ENCODE data around the gene ZNF496. TPM values are rescaled to one million over a fixed set of nuclear protein-coding genes. Genes with fewer than 3 reads are reported as not detected.
"Not testable (repeated sequence)": the region's sequence is repeated elsewhere in the genome, so short reads cannot be mapped to it uniquely, and the experiment has no call there.

The ZNF496 gene
- total RNA-seq, 1 experiment from 2014 or later: 42.5 TPM

DNA sequence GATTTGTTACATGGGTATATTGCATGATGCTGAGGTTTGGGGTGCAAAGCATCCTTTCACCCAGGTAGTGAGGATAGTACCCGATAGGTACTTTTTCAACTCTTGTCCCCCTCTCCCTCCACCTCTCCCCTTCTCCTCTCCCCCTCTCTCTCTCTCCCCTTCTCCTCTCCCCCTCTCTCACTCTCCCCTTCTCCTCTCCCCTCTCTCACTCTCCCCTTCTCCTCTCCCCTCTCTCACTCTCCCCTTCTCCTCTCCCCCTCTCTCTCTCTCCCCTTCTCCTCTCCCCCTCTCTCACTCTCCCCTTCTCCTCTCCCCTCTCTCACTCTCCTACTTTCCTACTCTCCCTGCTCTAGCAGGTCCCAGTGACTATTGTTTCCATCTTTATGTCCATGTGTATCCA, 31.3 kb upstream of the ZNF496 start:
- H3K4me3 ChIP-seq, H3K36me3 ChIP-seq, H3K9me3 ChIP-seq, H3K27me3 ChIP-seq, DNase-seq: not testable (repeated sequence)

DNA sequence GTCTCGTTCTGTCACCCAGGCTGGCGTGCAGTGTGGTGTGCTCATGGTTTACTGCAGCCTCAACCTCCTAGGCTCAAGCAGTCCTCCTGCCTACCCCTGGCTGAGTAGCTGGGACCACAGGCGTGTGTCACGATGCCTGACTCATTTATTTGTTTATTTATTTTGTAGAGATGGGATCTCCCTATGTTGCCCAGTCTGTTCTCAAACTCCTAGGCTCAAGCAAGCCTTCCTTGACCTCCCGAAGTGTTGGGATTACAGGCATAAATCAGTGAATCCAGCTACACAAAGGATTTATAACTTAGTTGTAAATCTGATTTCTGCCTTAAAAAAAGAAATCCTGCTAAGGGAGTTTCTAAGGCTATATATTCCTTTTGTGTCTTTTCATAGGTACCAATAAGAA, 30.5 kb upstream of the ZNF496 start:
- peaks cover 6% of the 10 kb centered on the region; the same call in 1 of the 2 replicates for H3K9me3 ChIP-seq

DNA sequence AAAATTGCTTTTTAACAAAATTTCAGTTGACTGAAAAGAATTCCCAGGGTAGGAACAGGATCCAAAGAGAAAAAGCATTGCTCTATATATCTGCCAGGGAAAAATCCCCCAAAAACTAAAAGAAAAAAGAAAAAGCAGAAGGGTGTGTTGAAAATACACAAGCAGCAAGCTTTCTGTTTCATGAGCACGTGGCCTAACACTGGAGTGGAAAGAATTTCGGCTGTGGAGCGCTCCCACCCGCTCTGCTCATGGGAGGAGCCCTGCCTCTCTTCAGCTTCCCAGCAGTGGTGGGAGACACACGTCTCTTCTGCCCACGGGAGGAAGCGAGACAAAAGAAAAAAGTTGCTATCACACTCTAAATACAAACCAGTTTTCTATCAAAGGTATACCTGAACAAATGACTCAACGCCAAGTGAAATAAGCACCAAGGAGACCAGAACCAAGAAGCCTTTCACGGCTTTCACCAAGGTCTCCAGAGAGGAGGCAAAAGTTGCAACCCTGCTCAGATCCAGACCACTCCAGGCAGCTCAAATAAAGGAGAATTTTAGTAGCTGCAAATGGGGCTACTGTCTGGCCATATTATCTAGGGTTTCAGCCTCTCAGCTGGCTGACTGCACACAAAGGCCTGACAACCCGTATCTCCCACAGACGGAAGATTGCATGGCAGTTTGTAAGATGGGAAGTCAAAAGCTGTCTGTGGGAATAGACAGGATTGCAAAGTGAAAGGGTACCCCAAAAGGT, 29.5 kb upstream of the ZNF496 start:
- DNase-seq: no peak
- H3K27me3 ChIP-seq: no peaks in the 10 kb centered on the region

More for the DNA sequence above, 30.5 kb upstream of the ZNF496 start:
- DNase-seq: no peak
- Histone ChIP-seq H3K4me3 (no peak overlapping the region), H3K27me3 (no peaks in the 10 kb centered on the region), H3K36me3 (no peaks in the 10 kb centered on the region)

DNA sequence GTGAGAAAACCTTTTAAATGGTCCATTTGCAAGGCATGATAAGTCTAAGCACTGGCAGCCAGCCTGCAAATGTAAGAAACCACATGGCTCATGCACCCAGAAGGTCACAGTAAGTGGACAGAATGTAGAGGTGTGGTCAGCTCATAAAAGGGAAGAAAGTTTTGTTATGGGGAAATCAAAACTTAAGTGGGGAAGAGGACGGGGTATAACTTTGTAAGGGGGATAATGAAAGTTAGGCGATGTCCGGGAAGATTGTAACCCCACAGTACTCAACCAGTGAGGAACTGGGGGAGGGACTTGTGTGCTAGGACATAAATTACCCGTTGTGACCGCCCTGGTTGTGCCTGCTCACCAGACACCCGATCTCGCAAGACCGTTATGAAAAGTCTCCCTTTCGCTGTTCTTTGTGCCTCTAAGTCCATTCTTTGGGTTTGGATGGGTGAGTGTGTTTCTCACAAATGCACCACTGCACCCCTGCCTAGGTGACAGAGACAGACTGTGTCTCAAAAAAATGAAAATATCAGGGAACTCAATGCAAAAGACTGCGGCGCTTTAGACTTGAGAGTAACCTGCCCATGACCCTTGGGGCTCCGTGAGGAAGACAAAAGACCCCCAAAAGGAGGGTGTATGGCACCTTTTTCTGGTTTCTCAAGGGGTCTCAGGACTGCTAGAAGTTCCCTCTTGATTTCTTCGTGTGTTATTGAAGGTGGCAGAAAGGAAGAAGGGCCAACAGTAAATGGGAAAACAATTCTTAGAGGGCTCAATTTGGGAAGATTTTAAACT, 28.6 kb upstream of the ZNF496 start:
- H3K9me3 ChIP-seq: peaks cover 3% of the 10 kb centered on the region; the same call in 1 of the 2 replicates
- no peaks in the 10 kb centered on the region; the same call in 1 of the 2 replicates for H3K27me3 ChIP-seq
- no peak for DNase-seq
- H3K4me3 ChIP-seq: no peak overlapping the region
- no peaks in the 10 kb centered on the region for H3K36me3 ChIP-seq

More for the DNA sequence above, 29.5 kb upstream of the ZNF496 start:
- Histone ChIP-seq H3K36me3 (no peaks in the 10 kb centered on the region), H3K9me3 (peaks cover 2% of the 10 kb centered on the region; the same call in 1 of the 2 replicates), H3K4me3 (no peak overlapping the region)

DNA sequence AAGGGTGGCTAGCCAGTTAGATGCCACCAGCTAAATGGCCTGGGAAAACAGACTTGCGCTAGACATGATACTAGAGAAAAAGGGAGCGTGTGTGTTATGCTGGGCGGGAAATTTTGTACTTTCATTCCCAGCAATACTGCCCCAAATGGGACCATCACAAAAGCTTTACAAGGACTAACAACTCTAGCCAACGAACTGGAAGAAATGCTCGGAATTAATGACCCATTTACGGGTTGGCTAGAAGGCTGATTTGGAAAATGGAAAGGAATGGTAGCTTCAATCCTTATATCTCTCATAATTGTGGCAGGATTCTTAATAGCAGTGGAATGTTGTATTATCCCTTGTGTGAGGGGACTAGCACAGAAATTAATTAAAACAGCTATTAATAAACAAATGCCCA, 27.9 kb upstream of the ZNF496 start:
- H3K36me3 ChIP-seq: no peaks in the 10 kb centered on the region
- no peak overlapping the region for H3K4me3 ChIP-seq
- H3K9me3 ChIP-seq: peaks cover 2% of the 10 kb centered on the region; the same call in 1 of the 2 replicates
- H3K27me3 ChIP-seq: no peaks in the 10 kb centered on the region; the same call in 1 of the 2 replicates
- no peak for DNase-seq

DNA sequence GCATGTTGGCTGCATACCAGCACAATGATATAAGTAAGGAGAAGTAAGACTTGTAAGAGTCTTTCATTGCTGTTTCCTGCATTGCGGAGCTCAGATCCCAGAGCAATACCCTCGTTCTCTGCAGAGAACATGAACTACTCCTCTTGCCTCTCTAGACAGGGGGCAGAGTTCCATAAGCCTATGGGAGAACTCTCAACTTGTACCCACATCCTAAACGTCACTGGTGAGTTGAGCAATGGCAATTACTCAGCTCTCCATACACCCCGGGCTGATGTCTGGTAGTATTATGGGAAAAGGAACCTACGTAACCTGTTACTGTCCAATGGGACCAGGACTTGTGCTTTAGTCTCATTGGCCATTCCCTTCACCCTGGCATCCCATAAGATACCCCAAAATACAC, 27.3 kb upstream of the ZNF496 start:
- Histone ChIP-seq H3K36me3 (no peaks in the 10 kb centered on the region), H3K4me3 (no peak overlapping the region), H3K9me3 (peaks cover 2% of the 10 kb centered on the region; the same call in 1 of the 2 replicates), H3K27me3 (no peaks in the 10 kb centered on the region; the same call in 1 of the 2 replicates)
- DNase-seq: no peak

DNA sequence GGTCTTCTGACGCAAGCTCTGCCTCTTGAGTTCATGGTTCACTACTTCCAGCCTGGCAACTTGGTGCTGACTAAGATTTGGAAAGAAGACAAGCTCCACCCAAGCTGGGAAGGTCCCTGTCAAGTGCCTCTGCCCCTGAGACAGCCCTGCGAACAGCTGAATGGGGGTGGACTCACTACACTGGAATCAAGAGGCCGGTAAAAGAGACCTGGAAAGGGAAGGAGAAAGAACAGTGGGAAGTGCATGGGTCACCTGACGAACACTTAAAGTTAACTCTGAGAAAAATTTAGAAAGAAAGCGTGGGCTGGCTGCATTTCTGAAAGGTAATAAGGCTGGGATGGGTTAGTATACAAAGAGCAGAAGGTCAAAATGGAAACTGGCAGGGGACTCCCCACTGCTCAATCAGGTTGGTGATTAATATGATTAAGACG, 26.1 kb upstream of the ZNF496 start:
- peak; percentile 67 for DNase-seq
- no peak overlapping the region for H3K4me3 ChIP-seq
- H3K27me3 ChIP-seq: no peaks in the 10 kb centered on the region; the same call in 1 of the 2 replicates
- no peaks in the 10 kb centered on the region for H3K36me3 ChIP-seq
- H3K9me3 ChIP-seq: peaks cover 2% of the 10 kb centered on the region; the same call in 1 of the 2 replicates

DNA sequence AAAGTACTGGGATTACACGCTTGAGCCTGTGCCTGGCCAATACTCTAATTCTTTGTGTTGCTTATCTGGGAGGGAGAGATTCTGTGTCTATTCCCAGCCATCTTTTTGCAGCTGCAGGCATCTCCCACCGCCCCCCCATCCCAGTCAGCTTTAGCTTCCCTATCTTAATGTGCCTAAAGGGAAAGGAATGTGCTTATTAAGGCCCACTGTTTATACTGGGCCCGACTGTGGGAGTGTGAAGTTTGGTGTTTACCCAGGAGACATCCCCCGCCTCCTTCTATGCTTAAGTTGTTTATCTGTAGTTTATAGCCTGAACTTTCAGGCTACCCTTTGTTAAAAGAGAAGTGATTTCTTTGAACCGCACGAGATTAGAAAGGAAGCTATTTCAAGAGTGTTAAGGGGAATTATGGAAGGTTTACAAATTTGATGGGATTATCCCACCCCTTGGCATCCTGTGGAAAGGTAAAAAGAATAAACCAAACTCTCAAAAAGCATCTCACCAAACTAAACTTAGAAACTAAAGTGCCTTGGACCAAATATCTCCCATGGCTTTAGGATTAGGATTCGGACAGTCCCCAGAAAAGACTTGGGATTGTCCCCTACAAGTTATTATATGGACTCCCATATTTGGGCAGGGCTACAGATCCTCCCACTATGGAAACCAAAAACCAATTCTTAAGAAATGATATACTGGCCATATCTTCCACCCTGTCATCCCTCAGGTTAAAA, 25.5 kb upstream of the ZNF496 start:
- no peaks in the 10 kb centered on the region; the same call in 1 of the 2 replicates for H3K27me3 ChIP-seq
- H3K36me3 ChIP-seq: no peaks in the 10 kb centered on the region
- peak; percentile 70 for DNase-seq
- peaks cover 2% of the 10 kb centered on the region; the same call in 1 of the 2 replicates for H3K9me3 ChIP-seq
- H3K4me3 ChIP-seq: no peak overlapping the region

DNA sequence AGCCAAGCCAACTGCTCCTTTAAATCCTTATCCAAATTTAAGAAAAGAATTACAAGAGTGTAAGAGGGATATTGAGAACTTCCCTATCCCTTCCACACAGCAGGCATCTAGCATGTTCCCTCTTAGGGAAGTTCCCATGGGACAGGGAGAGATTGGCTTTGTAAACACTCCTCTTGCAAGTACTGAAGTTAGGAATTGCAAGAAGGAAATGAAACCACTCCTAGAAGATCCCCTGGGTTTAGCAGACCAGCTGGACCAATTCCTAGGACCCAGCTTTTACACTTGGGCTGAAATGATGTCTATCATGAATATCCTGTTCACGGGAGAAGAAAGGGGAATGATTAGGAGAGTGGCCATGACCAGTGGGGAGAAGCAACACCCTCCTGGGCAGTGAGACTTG, 23.5 kb upstream of the ZNF496 start:
- DNase-seq, H3K9me3 ChIP-seq, H3K4me3 ChIP-seq, H3K27me3 ChIP-seq, H3K36me3 ChIP-seq: not testable (repeated sequence)

DNA sequence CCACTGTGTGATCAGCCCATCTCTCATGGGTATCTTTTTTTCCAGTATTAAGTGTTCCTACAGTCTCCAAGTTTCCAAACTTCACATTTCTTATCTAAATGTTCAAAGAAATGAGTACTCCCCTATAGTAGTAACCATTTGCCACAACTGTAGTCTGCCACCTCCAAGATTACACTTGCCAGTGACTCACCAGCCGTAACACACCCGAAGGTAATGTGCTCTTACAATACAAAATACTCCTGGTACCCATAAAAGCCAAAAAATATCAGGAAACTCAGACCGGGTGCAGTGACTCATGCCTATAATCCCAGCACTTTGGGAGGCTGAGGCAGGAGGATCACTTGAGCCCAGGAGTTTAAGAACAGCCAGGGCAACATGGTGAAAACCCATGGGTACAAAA, 20.5 kb upstream of the ZNF496 start:
- no peak overlapping the region for H3K4me3 ChIP-seq
- H3K27me3 ChIP-seq: no peaks in the 10 kb centered on the region; the same call in 1 of the 2 replicates
- DNase-seq: no peak
- H3K9me3 ChIP-seq: peaks cover 2% of the 10 kb centered on the region; the same call in 1 of the 2 replicates
- H3K36me3 ChIP-seq: no peaks in the 10 kb centered on the region

DNA sequence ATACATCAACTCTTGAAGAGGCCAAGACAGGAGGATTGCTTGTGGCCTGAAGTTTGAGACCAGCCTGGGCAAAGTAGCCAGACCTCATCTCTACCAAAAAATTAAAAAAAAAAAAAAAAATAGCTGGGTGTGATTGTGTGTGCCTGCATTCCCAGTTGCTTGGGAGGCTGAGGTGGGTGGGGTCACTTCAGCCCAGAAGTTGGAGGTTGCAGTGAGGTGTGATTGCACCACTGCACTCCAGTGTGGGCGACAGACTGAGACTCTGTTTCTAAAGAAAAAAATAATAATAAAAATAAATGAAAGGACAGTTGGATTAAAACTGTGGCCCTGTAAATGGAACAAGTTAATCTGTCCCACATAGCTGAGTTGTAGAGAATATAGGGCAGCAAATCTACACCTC, 18.9 kb upstream of the ZNF496 start:
- H3K36me3 ChIP-seq: peaks cover 4% of the 10 kb centered on the region; the same call in 1 of the 2 replicates
- no peak for DNase-seq
- H3K27me3 ChIP-seq: no peaks in the 10 kb centered on the region; the same call in 1 of the 2 replicates
- H3K9me3 ChIP-seq: 0 out of 2 replicates have a peak, but pooled peaks cover 2% of the 10 kb centered on the region
- H3K4me3 ChIP-seq: no peak overlapping the region

DNA sequence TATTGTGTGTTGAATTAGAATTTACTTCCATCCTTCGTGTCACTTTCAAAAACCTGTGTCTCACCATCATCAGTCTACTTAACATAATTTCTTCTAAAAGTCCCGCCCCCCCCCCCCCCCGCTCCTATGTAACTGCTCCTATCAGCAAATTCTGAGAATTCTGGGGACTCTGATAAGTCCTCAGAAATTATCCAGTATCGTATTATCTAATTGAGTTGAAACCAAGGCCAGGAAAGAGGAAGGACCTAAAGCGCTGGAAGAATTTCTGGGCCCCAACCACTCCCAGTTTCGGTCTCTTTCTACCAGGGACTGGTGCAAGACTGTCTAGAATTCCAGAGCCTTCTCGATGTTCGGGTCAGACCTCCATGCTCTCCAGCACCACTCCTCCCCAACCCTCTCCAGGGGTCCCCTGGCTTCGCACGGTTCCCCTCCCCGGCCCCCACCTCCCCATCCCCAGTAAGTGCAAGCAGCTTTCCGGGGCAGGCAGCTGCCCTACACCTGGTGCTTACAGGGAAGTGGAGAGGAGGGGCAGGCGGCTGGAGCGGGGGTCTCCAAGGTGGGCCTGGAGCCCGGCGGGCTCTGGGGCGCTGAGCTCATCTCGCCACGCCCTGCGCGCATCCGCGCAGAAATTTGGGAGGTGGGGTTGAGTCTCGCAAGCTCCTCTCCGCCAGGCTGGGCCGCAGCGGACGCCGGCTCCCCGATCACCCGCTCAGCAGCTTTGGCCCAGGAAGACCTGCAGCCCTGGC, 16.0 kb upstream of the ZNF496 start:
- Histone ChIP-seq H3K9me3 (no peaks in the 10 kb centered on the region), H3K27me3 (no peaks in the 10 kb centered on the region), H3K36me3 (peaks cover 15% of the 10 kb centered on the region), H3K4me3 (no peak overlapping the region)
- DNase-seq: no peak

DNA sequence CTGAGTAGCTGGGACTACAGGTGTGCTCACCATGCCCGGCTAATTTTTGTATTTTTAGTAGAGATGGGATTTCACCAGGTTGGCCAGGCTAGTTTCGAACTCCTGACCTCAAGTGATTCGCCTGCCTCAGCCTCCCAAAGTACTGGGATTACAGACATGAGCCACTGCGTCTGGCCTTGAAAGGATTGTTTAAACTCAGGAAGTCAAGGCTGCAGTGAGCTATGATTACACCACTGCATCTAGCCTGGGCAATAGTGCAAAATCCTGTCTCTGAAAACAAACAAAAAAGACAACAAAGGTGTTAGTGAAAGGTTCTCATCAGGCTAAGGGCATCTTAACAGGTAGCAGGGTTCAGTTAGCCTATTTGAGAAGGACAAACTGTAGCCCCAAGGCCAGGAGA, 14.2 kb upstream of the ZNF496 start:
- no peak for DNase-seq
- Histone ChIP-seq H3K9me3 (no peaks in the 10 kb centered on the region), H3K27me3 (no peaks in the 10 kb centered on the region)

DNA sequence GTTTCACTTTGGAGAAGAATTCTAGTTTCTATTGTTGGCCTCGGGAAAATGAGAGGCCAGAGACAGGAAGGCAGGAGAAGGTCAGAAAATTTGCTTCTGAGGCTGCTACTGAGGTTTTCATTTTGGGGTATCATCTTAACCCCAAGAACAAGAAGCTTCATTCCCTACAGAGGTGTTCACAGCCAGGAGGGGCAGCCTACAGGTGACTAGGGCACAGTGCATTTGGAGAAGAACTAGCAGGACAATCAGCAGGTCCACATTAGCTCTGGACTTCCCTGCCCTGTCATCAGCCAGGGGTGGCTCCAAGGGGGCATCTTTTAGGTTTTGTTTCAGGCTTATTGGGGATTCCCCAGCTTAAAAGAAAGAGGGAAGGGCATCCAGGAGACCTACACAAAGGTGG, 12.1 kb upstream of the ZNF496 start:
- DNase-seq: no peak
- Histone ChIP-seq H3K36me3 (peaks cover 48% of the 10 kb centered on the region), H3K27me3 (no peaks in the 10 kb centered on the region), H3K4me3 (no peak overlapping the region), H3K9me3 (no peaks in the 10 kb centered on the region)

More for the DNA sequence above, 14.2 kb upstream of the ZNF496 start:
- H3K36me3 ChIP-seq: peaks cover 31% of the 10 kb centered on the region
- H3K4me3 ChIP-seq: no peak overlapping the region

DNA sequence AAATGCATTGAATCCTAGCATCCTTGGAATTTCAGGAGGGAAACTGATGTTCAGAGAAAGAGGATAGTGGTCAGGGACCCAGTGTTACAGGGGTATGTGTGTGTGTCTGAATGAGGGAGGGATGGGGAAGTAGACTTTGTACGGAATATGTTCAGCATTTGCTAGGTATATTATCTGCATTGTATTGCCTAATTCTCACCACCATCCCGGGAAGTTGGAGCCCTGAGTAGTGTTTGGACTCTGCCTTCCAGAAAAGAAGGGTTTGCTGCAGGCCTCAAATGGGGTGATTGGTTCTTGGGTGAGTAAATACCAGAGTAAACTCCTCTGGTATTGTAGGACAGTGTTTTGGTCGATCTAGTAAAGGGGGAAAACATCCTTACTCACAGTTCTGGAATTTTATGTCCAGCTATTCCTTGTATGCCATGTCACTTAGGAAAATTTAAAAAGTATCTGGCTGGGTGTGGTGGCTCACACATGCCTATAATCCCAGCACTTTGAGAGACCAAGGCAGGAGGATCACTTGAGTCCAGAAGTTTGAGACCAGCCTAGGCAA, 7.1 kb upstream of the ZNF496 start:
- H3K4me3 ChIP-seq: no peak overlapping the region
- H3K9me3 ChIP-seq: no peaks in the 10 kb centered on the region
- DNase-seq: no peak
- no peaks in the 10 kb centered on the region for H3K27me3 ChIP-seq
- H3K36me3 ChIP-seq: peaks cover 79% of the 10 kb centered on the region

DNA sequence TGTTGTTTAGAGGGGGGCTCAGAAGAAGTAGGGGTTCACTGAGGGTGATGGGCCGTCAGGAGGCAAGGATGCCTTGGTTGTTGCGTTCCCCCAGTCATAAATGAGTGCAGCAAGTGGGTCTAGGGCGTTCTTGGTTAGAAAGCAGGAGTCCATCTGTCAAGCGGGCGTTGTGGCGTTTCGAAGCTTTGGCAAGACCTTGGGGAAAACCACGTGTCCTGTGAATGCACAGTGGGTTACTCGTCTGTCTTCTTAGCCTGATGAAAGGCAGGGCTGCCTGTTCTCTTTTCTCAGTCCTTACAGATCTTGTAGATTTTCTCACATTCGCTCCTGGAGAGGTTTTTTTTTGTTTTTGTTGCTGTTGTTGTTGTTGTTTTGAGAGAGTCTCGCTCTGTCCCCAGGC, 6.3 kb upstream of the ZNF496 start:
- no peaks in the 10 kb centered on the region for H3K27me3 ChIP-seq
- peaks cover 80% of the 10 kb centered on the region for H3K36me3 ChIP-seq
- no peaks in the 10 kb centered on the region for H3K9me3 ChIP-seq
- no peak for DNase-seq
- H3K4me3 ChIP-seq: no peak overlapping the region

Data from MG63 (cell line).